NCI-H1048 (cell line): ENCODE results near the gene FARP1.

ENCODE experiments used
- DNase-seq: peaks from one replicate; lab custom pipeline; 2025; lab: John Stamatoyannopoulos, UW

The FARP1 gene

DNA sequence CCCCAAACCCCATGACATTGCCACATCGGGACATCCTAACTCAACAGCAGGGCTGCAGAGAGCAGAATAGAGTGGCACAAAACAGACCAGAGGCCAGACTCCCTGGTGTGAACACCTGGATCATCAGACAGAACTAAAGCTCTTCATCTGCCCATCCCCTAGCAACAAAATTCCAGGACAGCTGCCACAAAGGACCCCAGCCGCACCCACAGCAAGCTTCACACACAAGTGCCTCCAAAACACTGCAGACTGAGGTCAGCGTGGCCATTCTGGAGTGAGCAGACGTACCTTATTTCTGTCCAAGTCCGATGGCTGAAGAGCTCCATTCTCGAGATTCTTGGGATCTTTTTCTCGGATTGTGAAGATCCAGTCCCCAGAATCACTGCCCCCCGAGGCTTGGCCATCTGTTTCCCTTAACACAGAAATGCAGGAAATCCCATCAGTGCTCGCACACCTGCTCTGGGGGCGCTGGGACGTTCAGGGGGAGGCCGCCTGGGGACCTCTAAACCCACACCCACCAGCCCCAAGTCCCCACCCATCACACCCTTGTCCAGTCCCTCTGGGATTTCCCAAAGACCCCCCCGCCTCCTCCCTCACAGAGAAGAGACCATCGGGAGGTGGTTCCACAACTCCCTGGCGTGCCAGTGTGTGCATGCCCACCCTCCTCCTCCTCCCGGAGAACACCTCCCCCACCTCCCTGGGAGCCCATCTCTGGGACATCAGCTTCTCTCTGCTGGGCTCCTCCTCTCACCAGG lies 318.8 kb downstream of the FARP1 start:
- no peak for DNase-seq

DNA sequence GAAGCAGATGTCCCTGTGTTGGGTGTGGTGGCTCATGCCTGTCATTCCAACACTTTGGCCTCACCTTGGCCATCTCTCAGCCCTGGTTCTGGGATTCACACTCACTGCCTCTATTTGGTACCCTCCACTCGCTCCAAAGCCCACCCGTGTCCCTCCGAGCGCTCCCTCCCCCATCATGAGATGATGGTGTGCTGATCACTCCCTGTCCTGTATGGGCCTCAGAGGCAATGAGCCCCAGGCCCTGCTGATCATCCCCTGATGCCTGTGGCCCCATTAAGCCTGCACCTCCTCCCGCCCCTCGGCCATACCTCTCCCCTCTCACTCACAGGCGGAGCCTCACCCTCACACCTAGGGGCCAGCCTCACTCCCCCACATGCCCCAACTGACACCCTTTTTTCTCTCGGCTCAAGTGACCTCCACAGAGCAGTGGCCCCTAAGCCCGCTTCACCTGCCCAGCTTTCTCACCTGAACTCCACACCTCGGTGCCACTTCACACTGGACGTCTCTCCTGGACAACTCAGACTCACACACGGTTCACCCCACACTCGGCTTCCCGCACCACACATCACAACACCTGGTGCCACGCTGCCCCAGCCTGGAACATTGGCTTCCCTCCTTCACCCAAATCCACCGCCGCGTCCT lies 319.5 kb downstream of the FARP1 start:
- DNase-seq: no peak

DNA sequence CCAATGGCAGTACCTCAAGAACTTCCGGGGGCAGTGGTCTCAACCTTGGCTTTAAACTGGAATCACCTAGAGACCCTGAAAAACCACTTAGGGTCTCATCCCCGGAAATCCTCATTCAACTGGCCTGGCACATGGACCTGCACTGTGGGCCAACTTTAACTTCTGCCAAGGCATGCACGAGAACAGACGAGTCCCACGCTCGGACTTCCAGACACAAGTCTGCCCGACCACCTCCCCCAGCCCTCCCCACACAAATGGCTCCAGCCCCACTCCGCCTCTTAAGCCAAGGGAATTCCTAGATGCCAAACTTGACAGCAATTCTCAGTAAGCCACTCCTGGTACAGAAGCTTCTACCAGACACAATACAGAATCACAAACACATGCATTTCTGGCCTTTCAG lies 320.1 kb downstream of the FARP1 start:
- no peak for DNase-seq

DNA sequence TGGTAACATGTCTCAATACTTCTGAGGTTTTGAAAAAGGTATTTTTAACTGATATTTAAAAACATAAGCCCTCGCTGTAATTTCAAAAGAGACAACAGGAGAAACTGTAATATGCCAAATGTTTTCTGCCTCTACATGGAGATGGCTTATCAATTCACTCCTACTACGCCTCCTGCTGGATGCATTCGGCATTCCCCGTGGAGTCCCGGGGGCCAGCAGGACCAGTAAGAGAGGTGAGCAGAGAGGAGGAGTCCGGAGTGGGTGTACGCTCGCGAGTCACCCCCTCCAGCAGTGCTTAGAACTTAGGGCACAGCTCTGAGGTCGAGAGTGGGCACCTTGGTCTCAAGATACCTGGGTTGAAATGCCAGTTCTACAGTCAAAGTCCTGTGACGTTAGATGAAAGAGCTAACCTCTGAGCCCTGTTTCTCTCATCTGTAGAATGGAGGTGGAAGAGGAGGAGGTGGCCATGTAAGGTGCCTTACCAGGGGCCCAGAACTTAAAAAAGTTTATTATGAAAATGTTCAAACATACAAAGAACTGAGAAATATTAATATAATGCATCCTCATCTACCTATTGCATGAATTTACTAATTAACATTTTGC lies 323.8 kb downstream of the FARP1 start:
- no peak for DNase-seq

DNA sequence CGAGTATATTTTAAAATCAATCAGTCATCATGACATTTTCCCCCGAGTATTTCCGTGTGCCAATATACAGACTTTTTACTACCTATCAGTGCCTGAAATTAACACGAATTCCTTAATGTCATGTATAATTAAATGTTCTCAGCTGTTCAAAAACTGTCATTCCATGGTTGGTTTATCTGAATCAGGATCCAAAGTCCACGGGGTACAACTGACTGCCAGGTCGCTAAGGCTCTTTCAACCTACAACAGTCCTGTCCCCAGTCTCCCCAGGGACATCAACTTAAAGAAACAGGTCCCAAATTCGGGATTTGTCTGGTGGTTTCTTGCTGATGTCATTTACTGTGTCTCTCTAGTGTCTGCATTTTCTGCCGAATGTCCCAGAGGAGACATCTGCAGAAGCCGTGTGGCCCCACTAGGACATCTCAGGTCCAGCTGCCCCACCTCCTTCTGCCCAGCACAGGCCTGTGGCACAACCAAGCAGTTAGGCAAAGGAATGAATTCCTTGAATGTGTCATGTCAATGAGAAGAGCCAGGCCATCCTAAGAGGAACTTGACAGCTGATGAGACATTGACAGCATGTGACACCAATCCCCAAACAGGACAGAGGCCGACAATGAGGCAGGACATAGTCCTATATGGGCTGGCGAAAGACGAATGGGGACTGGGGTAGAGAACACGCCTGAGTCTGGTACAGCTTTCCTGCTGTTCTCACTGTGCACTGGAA lies 324.5 kb downstream of the FARP1 start:
- no peak for DNase-seq

DNA sequence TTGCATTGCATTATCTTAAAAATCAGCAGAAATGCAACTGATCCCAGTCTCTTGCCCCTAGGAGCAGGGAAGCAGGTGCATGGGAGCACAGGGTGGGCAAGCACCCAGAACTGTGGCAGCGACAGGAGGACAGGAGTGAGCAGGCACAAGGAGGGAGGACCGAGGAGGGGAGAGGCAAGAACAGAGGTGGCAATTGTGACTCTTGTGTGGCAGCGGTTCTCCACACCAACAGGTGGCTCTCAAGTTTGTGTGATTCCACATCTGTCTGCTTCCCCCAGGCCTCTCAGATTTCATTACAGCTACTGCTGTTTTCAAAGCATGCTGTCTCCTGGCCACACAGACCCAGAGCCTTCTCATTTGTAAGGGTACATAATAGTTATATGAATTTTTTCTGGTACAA lies 325.5 kb downstream of the FARP1 start:
- no peak for DNase-seq

DNA sequence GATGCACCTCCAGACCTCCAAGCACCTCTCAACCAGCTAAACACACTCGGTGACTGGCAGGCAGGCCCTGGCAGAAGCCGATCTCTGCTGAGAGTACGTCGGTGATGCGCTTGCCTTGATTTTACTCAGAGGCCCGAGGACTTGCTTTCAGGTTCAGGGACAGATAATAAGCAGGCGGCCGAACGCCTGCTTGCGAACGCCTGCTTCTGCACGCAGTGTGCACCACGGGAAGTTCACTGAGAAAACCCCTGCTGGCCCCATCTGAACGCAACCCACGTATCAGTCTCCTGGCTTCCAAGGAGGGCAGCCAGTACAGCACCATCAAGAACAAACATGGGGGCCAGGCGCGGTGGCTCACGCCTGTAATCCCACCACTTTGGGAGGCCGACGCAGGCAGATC lies 326.0 kb downstream of the FARP1 start:
- DNase-seq: no peak

DNA sequence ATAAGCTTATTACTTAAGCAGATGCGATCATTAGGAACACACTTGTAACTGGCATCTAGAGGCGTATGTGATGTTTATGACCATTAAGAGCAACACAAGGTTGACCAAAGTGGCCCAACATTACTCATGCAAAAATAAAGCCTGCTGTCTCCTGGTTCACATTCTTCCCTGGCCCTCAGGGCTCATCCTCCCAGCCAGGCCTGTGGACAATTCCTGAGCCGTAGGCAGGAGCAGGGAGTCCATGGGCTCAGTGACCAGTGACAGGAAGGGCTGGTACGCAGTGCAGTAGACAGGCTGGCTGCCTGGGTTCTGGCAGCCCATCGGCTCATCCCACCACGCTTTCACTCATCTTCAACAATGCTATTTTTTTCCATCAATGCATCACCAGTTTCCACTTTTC lies 328.0 kb downstream of the FARP1 start:
- no peak for DNase-seq

DNA sequence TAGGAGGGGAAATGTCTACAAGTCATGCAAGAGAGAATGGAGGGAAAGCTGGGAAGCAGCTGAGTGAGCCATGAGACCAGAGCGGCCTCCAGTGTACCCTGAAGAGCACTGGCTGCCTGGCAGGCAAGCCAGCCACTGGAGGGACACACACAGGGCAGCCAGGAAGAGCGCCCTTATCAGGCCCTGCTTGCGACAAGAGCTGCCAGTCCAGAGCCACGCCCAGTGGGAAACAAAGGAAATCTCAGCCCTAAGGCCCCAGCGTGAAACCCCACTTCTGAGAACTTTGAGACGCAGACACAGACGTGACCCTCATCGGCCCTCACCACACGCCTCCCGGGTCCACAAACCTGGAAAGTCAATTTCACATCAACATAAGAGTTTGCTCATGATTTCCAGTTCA lies 329.0 kb downstream of the FARP1 start:
- DNase-seq: no peak

DNA sequence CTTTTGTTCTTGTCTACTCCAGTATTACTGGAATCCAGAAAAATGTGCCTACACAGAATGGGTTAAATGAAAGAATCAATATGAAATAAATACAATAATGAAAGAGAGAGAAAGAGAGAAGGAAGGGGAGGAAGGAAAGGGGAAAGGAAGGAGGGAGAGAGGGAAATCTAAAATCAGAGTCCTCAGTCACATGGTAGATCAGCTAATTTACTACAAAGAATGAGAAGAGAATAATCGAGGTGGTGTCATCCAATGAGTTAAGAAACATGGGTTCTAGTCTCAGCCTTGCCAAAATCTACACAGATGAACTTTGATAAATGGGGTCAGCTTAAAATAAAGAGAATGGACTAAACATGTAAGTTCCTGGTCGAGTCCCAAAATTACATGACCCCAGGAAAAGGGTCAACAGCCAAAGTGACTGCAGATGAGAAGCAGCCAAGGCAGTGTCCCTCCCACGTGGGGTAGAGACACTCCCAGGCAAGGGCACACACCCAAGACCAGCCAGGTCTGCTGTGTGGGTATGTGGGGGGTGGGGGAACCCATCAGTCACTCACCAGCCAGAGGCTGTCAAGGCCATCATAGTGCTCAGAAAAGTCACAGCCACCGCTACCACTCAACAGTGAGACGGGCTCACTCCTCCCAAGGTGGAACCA lies 330.4 kb downstream of the FARP1 start:
- no peak for DNase-seq

DNA sequence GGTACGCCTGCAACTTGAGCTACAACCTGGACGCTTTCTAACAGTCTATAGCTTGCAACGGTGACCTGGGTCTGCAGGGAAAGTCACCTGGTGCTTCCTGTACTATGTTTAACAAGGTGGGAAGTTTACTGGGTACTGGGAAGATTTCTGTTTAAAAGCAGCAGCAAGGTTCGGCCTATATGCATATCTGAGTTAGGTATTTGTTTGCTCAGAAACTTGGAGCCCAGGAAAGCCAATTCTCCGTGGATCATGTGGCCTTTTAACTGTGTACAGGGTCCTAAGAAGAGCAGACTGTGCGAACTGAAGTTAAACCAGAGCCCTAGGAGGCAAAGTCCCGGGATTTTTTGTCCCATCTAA lies 330.9 kb downstream of the FARP1 start:
- no peak for DNase-seq

DNA sequence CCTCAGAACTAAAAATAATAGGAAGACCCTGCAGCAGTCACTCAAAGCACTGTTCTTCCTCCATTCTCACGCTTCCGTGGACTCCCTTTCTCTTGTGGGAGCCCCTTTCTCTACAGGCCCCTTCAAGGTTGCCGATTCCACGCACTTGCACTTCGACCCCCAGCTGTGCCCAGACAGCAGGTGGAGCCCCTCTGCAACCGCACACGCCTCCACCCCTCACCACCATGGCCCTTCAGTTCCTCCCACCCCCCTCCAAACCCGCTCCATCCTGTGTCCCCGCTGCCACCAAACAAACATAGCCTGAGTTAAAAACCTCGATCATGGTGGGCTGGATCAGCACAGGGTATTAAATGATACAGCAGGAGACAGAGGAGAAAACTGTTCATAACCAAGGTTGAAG lies 331.4 kb downstream of the FARP1 start:
- no peak for DNase-seq

DNA sequence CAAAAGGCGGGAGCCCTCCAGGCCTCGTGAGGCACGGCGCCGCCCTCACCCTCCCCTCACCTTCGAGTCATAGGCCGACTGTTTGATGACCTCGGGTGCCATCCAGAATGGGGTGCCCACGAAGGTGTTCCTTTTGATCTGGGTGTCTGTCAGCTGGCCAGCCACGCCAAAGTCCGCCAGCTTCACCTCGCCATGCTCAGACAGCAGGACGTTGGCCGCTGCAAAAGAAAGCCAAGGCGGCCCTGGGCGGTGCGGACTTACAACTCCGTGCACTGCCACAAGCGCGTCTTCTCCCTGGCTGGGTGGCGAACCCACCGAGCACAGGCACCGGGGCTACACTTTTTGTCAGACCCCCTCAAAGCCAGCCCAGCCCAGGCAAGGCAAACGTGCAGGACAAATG lies 331.9 kb downstream of the FARP1 start:
- DNase-seq: no peak

DNA sequence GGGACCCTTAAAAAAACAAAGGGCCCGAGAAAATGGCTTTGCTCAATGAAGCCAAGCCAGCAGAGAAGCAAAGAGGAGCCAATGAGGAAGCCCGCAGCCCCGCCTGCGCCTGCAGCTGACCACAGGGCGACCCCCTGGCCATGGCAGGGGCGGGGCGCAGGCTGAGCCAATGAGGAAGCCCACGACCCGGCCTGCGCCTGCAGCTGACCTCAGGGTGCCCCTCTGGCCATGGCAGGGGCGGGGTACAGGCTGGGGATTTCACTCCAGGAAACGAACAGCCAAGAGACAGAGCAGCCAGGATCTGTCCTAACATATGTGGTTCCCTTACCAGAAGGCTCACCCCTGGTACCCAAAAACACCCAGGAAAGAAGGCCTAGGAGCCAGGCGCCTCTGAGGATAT lies 332.6 kb downstream of the FARP1 start:
- DNase-seq: no peak

DNA sequence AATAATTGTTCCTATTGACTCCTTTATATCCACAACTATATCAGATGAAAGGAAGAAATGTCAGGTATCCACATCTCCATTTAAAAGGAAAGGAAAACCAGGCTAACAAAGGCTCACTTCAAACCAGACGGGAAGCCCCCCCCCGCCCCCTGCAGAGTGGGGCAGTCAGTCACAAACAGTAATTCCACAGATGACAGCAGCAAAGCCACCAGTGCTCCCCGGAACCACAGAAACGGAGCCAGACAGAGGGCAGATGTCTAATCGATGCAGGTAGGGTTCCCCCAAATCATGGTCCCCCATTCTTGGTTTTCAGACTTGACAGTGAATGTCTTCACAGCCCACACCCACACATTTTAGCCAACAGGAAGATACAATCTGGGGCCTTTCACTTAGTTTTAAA lies 333.2 kb downstream of the FARP1 start:
- no peak for DNase-seq

DNA sequence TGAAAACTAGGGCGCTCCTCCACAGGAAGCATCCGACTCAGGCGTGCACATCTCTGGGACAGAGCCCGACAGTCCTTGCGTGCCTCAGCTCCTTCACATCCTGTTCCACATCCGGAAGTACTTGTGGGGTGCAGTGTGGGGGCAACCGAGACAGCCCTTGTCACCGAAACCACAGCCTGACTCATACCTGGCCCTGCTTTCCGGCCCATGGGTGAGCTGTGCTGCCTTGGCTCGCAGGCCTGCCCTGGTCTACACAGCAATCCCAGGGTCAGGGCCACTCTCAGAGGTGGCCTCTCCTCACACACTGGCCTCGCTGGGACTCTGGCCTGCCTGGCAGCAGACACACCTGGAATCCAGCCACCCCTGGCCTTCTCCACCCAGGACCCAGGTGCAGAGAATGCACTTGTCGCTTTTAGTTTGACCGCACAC lies 333.7 kb downstream of the FARP1 start:
- no peak for DNase-seq

DNA sequence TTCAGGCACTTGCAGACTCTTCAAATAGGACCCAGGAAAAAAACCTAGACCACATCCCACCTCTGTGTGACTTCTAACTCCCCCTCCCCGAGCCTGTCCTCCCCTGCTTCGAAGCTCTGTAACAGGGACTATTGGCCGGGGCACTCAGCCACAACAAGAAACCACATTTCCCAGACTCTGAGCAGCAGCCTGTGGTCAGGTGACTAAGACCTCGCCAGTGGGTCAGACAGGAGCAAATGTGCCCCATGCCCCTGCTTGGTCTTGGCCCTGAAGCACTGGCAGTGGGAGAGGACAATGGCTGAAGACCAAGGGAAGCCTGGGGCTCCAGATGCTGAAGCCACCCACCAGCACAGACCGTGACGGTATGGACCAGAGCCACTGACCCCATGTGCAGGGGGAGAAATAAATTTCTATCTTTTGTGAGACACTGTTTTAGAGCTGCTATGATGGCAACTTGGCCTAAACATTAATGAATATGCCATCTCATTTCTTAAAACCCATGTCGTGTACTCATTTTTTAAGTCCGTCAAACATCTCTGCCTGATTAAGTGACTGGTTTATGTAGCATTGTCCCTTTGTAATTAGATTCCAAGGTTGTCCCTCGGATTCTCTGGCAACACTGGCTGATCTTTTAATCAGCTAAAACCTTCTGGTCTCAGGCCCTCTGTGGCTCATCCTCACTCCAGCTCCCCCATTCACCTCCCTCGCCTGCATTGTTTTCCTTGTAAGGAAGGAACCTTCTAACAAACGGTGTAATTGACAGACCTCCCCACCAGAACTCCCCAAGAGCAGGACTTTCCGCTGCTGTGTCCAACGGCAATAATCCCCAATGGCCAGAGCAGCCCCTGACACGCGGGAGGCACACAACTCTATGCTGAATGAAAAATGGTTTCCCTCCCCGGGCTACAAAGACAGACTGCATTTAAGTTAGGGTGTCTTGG lies 335.6 kb downstream of the FARP1 start:
- no peak for DNase-seq

DNA sequence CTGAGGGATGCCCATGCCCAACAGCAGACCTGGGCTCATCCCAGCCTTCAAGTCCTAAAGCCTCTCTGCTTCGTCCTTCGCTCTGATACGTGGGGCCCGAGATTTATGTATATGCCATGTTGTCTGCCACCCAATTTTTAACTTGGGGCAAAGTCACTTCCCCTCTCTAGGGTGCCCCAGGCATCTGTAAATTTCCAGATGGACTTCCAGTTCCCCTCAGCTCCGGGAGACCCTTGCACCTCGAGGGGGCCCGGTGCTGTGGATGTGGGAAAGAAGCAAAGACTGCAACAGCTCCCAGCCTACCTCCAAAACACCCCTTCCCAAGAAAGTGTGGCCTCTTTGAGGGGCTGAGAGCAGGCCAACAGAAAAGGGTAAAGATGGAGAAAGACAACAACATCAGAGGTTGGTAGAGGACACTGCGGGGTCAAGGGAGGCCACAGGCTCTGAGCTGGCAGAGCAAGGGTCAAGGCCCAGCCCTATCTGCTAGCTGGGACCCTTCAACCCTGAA lies 336.7 kb downstream of the FARP1 start:
- no peak for DNase-seq

DNA sequence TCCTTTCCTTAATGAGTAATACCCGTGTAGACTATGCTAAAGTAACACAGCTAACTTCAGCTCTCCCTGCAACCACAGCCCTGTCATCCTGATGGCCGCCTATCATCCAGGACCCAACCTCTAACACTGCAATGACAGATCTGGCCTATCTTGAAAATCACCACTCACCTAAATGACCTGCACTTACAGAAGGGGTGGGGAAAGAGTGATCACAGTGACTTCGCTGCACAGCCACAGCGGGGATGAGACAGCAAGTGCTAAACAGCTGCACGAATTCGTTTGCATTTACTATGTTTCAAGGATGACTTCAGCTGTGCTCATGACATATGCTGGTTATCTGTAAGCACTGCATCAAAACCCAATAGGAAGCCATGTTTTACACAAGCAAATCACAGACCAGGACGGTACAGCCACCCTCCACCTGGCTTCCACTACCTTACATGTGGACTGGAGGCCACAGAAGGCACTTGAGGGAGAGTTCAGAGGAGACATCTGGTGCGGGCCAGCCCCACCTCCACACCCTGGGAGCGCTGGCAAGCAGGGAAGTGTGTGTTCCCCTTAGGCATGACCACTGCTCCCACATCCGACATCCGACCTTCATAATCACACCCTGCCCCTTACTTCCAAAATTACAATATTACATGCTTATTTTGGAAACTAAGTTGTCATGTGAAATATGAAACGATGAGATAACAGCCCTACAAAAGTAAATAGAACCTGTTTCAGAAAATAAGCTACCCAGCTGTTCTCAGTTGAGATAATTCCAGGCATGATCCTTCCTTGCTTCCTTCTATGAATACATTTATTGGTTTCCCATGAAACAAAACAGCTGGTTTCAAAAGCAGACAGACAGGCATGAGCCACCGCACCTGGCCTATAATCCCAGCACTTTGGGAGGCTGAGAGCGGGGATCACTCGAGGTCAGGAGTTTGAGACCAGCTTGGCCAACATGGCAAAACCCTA lies 338.3 kb downstream of the FARP1 start:
- no peak for DNase-seq
